GM12874 (cell line): ENCODE results near the gene SIX2.

Source experiments
- CTCF ChIP-seq: IDR thresholded peaks from 2 replicates; pipeline ENCODE4 v1.5.1; 2011; ENCODE audit warnings: low read depth, mild to moderate bottlenecking, control low read depth, low read length, moderate library complexity; ENCODE audit not compliant: insufficient read depth

The SIX2 gene

GRCh38 chr2:44969936-44970335, 39.3 kb downstream of the SIX2 start:
- TF ChIP-seq CTCF, result no peak

GRCh38 chr2:44967727-44968432, 41.4 kb downstream of the SIX2 start:
- TF ChIP-seq CTCF, result no peak

- TF ChIP-seq CTCF, result no peak
Measured at GRCh38 chr2:44967056-44967455, 42.2 kb downstream of the SIX2 start.

- TF ChIP-seq CTCF, result no peak
Measured at GRCh38 chr2:44965684-44966083, 43.6 kb downstream of the SIX2 start.

GRCh38 chr2:44964752-44965236, 44.5 kb downstream of the SIX2 start:
- peak; percentile 32; the same call in 1 of the 2 replicates for TF ChIP-seq CTCF

- TF ChIP-seq CTCF, result no peak
Measured at GRCh38 chr2:44962176-44962695, 47.0 kb downstream of the SIX2 start.

GRCh38 chr2:44960871-44961270, 48.4 kb downstream of the SIX2 start:
- TF ChIP-seq CTCF, result no peak
